Measurements from ENCODE around the gene ADGRG2. TPM values are rescaled to one million over a fixed set of nuclear protein-coding genes. Genes with fewer than 3 reads are reported as not detected.

The ADGRG2 gene
- total and polyA plus RNA-seq, 9 of the 15 experiments (the other 6 are each of a cell fraction or from before 2014, with no cell fraction given), result 0.03 TPM; not detected in 8

GRCh38 chrX:18984381-18985185 lies 137.7 kb downstream of the ADGRG2 start (continued):
- TF ChIP-seq, protein P1, sequence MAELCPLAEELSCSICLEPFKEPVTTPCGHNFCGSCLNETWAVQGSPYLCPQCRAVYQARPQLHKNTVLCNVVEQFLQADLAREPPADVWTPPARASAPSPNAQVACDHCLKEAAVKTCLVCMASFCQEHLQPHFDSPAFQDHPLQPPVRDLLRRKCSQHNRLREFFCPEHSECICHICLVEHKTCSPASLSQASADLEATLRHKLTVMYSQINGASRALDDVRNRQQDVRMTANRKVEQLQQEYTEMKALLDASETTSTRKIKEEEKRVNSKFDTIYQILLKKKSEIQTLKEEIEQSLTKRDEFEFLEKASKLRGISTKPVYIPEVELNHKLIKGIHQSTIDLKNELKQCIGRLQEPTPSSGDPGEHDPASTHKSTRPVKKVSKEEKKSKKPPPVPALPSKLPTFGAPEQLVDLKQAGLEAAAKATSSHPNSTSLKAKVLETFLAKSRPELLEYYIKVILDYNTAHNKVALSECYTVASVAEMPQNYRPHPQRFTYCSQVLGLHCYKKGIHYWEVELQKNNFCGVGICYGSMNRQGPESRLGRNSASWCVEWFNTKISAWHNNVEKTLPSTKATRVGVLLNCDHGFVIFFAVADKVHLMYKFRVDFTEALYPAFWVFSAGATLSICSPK (IDR thresholded peaks at IDR 0.05; ENCODE audit: borderline replicate concordance), result no peak
- TF ChIP-seq KDM2B (CRISPR knock-in tag; IDR thresholded peaks at IDR 0.05) (no peak), BDP1 (IDR thresholded peaks at IDR 0.05; ENCODE audit: insufficient read depth, insufficient read length) (no peak), MBD2 (IDR thresholded peaks at IDR 0.05; ENCODE audit: borderline replicate concordance, low read depth) (peak; percentile 59), PHF8 (IDR thresholded peaks at IDR 0.05; ENCODE audit: borderline replicate concordance, low read length) (peak; percentile 64; the same call in 1 of the 2 replicates), ZKSCAN3 (CRISPR knock-in tag; IDR thresholded peaks at IDR 0.05) (no peak), MYC (IDR thresholded peaks at IDR 0.05; ENCODE audit: low read depth, low read length) (no peak), MYC (CRISPR knock-in tag; IDR thresholded peaks at IDR 0.05; ENCODE audit: borderline replicate concordance, low read depth) (no peak), PTBP1 (IDR thresholded peaks at IDR 0.05; ENCODE audit: low read depth, low read length) (no peak), C11orf30 (IDR thresholded peaks at IDR 0.05; ENCODE audit: low read depth) (peak; percentile 97), RHOXF2B (CRISPR knock-in tag; conservative IDR thresholded peaks at IDR 0.05) (no peak), CBFA2T2 (conservative IDR thresholded peaks at IDR 0.05) (no peak), TCFL5 (CRISPR knock-in tag; conservative IDR thresholded peaks at IDR 0.05) (no peak), EZH2 (IDR thresholded peaks at IDR 0.05; ENCODE audit: borderline replicate concordance, low read depth, low read length) (no peak), SRSF7 (optimal IDR thresholded peaks at IDR 0.05; ENCODE audit: low read depth, low read length) (no peak), TRIM28 (IDR thresholded peaks at IDR 0.05) (no peak), HNRNPK (IDR thresholded peaks at IDR 0.05; ENCODE audit: low read depth, low read length, poor library complexity, severe bottlenecking) (no peak), EGR1 (conservative IDR thresholded peaks at IDR 0.05) (no peak; the same call in 1 of the 2 replicates), KDM5B (IDR thresholded peaks at IDR 0.05; ENCODE audit: insufficient replicate concordance, low read depth, low read length) (peak; percentile 68), NR2C2 (CRISPR knock-in tag; IDR thresholded peaks at IDR 0.05) (no peak), NR2C2 (tag; IDR thresholded peaks at IDR 0.05) (peak; percentile 98), THRB (CRISPR knock-in tag; conservative IDR thresholded peaks at IDR 0.05) (no peak), EWSR1 (IDR thresholded peaks at IDR 0.05; ENCODE audit: borderline replicate concordance, low read depth, partially characterized antibody) (no peak), ETV6 (IDR thresholded peaks at IDR 0.05; ENCODE audit: borderline replicate concordance in 1 of 2, low read depth in 2 of 2, low read length in 1 of 2) (0 out of 4 replicates have a peak, but pooled peaks of 1 of the 2 experiments have one; percentile 31), ETV6 (CRISPR knock-in tag; IDR thresholded peaks at IDR 0.05; ENCODE audit: borderline replicate concordance) (no peak)
- TF ChIP-seq, protein P2, sequence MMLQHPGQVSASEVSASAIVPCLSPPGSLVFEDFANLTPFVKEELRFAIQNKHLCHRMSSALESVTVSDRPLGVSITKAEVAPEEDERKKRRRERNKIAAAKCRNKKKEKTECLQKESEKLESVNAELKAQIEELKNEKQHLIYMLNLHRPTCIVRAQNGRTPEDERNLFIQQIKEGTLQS (IDR thresholded peaks at IDR 0.05), result no peak
- TF ChIP-seq, protein P2 (CRISPR knock-in tag; conservative IDR thresholded peaks at IDR 0.05), result no peak

Measured in K562 (cell line).